Neural progenitor cell (in vitro differentiated cells): ENCODE results near the gene ATAD3A. TPM values are rescaled to one million over a fixed set of nuclear protein-coding genes. Genes with fewer than 3 reads are reported as not detected.
"Not testable (repeated sequence)": the region's sequence is repeated elsewhere in the genome, so short reads cannot be mapped to it uniquely, and the experiment has no call there.

Experiments
- DNase-seq: peaks from one replicate; pipeline ENCODE4 v3.0.0-alpha.2; 2016; ENCODE audit warnings: low spot score
- H2AFZ ChIP-seq: fragments of 200-600 bp; sonication (generic); replicated peaks from 2 replicates; pipeline ENCODE4 v1.6.1; 2016; ENCODE audit warnings: antibody characterized with exemption
- H3F3A ChIP-seq: fragments of 200-600 bp; sonication (generic); 2 replicates; pipeline ENCODE4 v1.6.1; 2016; ENCODE audit warnings: antibody characterized with exemption, low read depth
- H3K27ac ChIP-seq: fragments of 200-600 bp; sonication (generic); 2 replicates; pipeline ENCODE4 v1.5.1; 2016; ENCODE audit warnings: mild to moderate bottlenecking
- H3K27me3 ChIP-seq: fragments of 200-600 bp; sonication (generic); 2 replicates; pipeline ENCODE4 v1.6.1; 2016; ENCODE audit warnings: mild to moderate bottlenecking, moderate library complexity
- H3K36me3 ChIP-seq: fragments of 200-600 bp; sonication (generic); 2 replicates; pipeline ENCODE4 v1.5.1; 2016
- H3K4me1 ChIP-seq: fragments of 200-600 bp; sonication (generic); 2 replicates; pipeline ENCODE4 v1.6.1; 2016; ENCODE audit warnings: mixed run types
- H3K4me2 ChIP-seq: fragments of 200-600 bp; sonication (generic); 2 replicates; pipeline ENCODE4 v1.6.1; 2016
- H3K4me3 ChIP-seq: fragments of 200-600 bp; sonication (generic); 2 replicates; pipeline ENCODE4 v1.5.1; 2016
- H3K79me2 ChIP-seq: fragments of 200-600 bp; sonication (generic); 2 replicates; pipeline ENCODE4 v1.6.1; 2016; ENCODE audit warnings: low read depth
- H3K9ac ChIP-seq: fragments of 200-600 bp; sonication (generic); 2 replicates; pipeline ENCODE4 v1.6.1; 2016
- H3K9me3 ChIP-seq: fragments of 200-600 bp; sonication (generic); 2 replicates; pipeline ENCODE4 v1.5.1; 2016; ENCODE audit warnings: low read depth
- H4K20me1 ChIP-seq: fragments of 200-600 bp; sonication (generic); 2 replicates; pipeline ENCODE4 v1.6.1; 2016; ENCODE audit warnings: low read depth
- H3K27ac Mint-ChIP-seq: 3 replicates; pipeline ENCODE4 v1.8.0; 2021; ENCODE audit warnings: mixed read lengths
- H3K27me3 Mint-ChIP-seq: 2 replicates; pipeline ENCODE4 v1.8.0; 2022; ENCODE audit warnings: low read depth, mild to moderate bottlenecking, inconsistent platforms, moderate library complexity, mixed read lengths; ENCODE audit not compliant: insufficient read depth
- H3K36me3 Mint-ChIP-seq: 3 replicates; pipeline ENCODE4 v1.8.0; 2021; ENCODE audit warnings: mixed read lengths
- H3K4me1 Mint-ChIP-seq: 3 replicates; pipeline ENCODE4 v1.8.0; 2021; ENCODE audit warnings: mixed read lengths
- H3K4me3 Mint-ChIP-seq: 3 replicates; pipeline ENCODE4 v1.8.0; 2021; ENCODE audit warnings: mild to moderate bottlenecking, moderate library complexity, mixed read lengths
- H3K9me3 Mint-ChIP-seq: 3 replicates; pipeline ENCODE4 v1.8.0; 2020; ENCODE audit warnings: mixed read lengths
- EZH2 ChIP-seq: fragments of 200-600 bp; sonication (generic); IDR thresholded peaks from 2 replicates; pipeline ENCODE4 v1.6.1; 2017; ENCODE audit warnings: antibody characterized with exemption, mild to moderate bottlenecking, moderate library complexity
- EZH2phosphoT487 ChIP-seq: fragments of 200-600 bp; sonication (generic); IDR thresholded peaks from 2 replicates; pipeline ENCODE4 v1.6.1; 2017; ENCODE audit warnings: antibody characterized with exemption
- total RNA-seq: library from RNA; depleted of rRNA; stranded (reverse); fragments of >200 nt; gene quantifications from 2 replicates; pipeline ENCODE4 v1.2.3, GENCODE V29; 2015; ENCODE audit warnings: low replicate concordance
- TF ChIP-seq, protein P1 (sequence below): fragments of 200-600 bp; sonication (generic); IDR thresholded peaks from 2 replicates; pipeline ENCODE4 v1.5.1; 2017; ENCODE audit warnings: antibody characterized with exemption, mild to moderate bottlenecking

Gene ATAD3A
- total RNA-seq, 1 donor from 2014 or later: 7.8 TPM

DNA sequence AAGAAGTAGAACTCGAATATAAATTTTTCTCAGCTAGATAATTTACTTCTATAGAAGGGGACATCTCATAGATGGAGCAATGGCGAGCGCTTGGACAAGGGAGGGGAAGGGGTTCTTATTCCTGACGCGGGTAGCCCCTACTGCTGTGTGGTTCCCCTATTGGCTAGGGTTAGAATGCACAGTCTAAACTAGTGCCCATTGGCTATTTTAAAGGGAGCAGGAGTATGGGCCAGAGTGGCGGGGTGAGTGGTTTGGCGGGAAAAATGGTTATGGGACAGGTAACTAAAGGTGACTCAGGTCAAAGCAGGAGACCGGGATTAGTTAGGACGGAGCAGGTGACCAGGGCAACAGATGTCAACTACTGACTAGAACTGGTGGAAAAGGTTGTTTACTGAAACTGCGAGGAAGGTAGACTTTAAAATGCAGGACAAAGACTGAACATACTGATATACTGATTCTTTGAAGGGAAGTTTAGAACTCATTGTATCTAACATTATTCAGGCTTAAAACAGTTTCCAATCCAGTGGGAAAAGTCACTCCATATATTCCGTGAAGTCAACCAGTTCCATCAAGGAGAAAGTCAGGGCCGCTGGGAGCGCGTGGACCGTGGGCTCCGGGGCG is 940 bp upstream of the ATAD3A start:
- Histone ChIP-seq H2AFZ (peak overlapping the region; percentile 35), H3K27ac (peak overlapping the region; percentile 80), H3F3A (peaks cover 17% of the 10 kb centered on the region), H3K79me2 (peaks cover 7% of the 10 kb centered on the region), H3K36me3 (no peaks in the 10 kb centered on the region), H3K4me3 (peak overlapping the region; percentile 68), H3K27me3 (no peaks in the 10 kb centered on the region), H4K20me1 (no peaks in the 10 kb centered on the region), H3K4me2 (peak overlapping the region; percentile 92), H3K9me3 (no peaks in the 10 kb centered on the region), H3K9ac (peak overlapping the region; percentile 77), H3K4me1 (no peaks in the 10 kb centered on the region)
- Mint-ChIP-seq H3K27ac (peak overlapping the region; percentile 95), H3K4me1 (peaks cover 6% of the 10 kb centered on the region), H3K4me3 (peak overlapping the region; percentile 94), H3K36me3 (no peaks in the 10 kb centered on the region), H3K9me3 (no peaks in the 10 kb centered on the region), H3K27me3 (no peaks in the 10 kb centered on the region)
- TF ChIP-seq EZH2phosphoT487 (no peak), EZH2 (no peak)
- TF ChIP-seq, protein P1, sequence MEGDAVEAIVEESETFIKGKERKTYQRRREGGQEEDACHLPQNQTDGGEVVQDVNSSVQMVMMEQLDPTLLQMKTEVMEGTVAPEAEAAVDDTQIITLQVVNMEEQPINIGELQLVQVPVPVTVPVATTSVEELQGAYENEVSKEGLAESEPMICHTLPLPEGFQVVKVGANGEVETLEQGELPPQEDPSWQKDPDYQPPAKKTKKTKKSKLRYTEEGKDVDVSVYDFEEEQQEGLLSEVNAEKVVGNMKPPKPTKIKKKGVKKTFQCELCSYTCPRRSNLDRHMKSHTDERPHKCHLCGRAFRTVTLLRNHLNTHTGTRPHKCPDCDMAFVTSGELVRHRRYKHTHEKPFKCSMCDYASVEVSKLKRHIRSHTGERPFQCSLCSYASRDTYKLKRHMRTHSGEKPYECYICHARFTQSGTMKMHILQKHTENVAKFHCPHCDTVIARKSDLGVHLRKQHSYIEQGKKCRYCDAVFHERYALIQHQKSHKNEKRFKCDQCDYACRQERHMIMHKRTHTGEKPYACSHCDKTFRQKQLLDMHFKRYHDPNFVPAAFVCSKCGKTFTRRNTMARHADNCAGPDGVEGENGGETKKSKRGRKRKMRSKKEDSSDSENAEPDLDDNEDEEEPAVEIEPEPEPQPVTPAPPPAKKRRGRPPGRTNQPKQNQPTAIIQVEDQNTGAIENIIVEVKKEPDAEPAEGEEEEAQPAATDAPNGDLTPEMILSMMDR: peak; percentile 19
- DNase-seq: peak; percentile 44

DNA sequence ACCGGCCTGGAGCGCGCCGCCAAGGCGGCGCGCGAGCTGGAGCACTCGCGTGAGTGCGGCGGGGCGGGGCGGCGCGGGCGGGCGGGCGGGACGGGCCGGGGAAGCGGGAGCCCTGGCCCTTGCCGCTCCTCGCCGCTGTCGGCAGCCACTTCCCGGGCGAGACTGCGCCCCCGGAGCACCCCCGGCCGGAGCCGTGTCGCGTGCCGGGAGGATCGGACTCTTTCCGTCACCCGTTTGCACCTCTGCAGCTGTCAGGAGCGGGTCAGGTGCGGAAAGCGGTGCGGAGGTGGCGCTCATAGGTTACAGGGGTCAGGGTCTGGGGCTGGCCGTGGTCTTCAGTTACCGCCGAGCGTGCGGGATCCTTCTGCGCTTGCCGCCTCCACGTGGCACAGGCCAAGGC is 463 bp downstream of the ATAD3A start:
- H3K9me3 ChIP-seq, H3K79me2 ChIP-seq, H3K36me3 ChIP-seq, H4K20me1 ChIP-seq, H2AFZ ChIP-seq, H3K36me3 Mint-ChIP-seq, H3K27ac ChIP-seq, H3K4me1 ChIP-seq, H3K27me3 Mint-ChIP-seq, H3K27me3 ChIP-seq, H3K9me3 Mint-ChIP-seq, H3K4me1 Mint-ChIP-seq, H3K27ac Mint-ChIP-seq: not testable (repeated sequence)
- H3K4me3 ChIP-seq: peak overlapping the region; percentile 68
- H3K4me2 ChIP-seq: peak overlapping the region; percentile 88
- DNase-seq: peak; percentile 18
- peak overlapping the region; percentile 64 for H3K9ac ChIP-seq
- peak overlapping the region; percentile 82 for H3K4me3 Mint-ChIP-seq
- peaks cover 15% of the 10 kb centered on the region for H3F3A ChIP-seq

DNA sequence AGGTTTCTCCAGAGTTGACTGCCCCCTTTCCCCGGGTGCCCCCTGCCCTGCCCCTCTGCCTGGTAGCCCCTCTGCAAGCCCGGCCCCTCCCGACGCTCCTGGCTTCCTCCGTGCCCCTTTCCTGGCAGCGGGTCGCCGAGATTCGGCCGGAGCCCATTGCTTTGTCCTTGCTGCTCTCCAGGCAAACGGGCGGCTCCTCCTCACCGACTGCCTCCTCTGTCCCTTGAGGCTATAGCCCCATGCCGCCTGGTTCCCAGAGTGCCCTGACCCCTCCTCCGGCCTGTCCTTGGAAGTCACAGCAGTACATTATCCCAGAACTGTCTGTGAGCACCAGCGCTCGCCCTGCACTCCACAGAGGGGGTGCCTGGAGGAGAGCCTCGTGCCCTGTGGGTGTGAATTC is 1.7 kb downstream of the ATAD3A start:
- not testable (repeated sequence) for H3K9me3 Mint-ChIP-seq, H3K79me2 ChIP-seq, H3K27ac ChIP-seq, H3K4me1 Mint-ChIP-seq, H3K27ac Mint-ChIP-seq, H3K9ac ChIP-seq, H3K9me3 ChIP-seq, H4K20me1 ChIP-seq, H3K36me3 ChIP-seq, H3K36me3 Mint-ChIP-seq, H3K4me1 ChIP-seq, H3K4me2 ChIP-seq, H3K4me3 ChIP-seq, DNase-seq, H3K27me3 ChIP-seq, H2AFZ ChIP-seq, H3K27me3 Mint-ChIP-seq
- peak overlapping the region; percentile 74 for H3K4me3 Mint-ChIP-seq
- peaks cover 18% of the 10 kb centered on the region for H3F3A ChIP-seq

DNA sequence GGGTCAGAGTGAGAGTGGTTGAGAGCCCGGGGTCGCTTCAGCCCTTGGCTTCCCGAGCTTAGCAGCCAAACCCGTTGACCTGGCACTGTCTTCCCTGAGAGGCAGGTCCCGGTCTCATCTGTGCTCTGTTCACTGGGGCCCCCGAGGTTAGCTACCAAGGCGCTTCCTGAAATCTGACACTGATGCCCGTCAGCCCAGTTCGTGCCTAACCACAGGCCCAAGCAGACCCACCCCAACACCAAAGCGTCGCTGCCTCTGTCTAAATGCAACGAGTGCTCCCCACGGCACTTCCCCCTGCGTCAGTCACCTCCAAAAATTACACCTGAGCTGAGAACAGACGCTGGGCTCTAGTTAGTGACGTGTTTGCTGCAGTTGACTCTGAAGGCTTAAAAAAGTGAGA is 2.4 kb downstream of the ATAD3A start:
- not testable (repeated sequence) for H3K27ac ChIP-seq, H3K9me3 Mint-ChIP-seq, H3K9me3 ChIP-seq, H4K20me1 ChIP-seq, H3K36me3 ChIP-seq, H3K36me3 Mint-ChIP-seq, H3K4me2 ChIP-seq, H3K4me3 Mint-ChIP-seq, H3K27me3 Mint-ChIP-seq, H3K4me1 ChIP-seq, H2AFZ ChIP-seq, H3K9ac ChIP-seq, H3K4me3 ChIP-seq, H3K27me3 ChIP-seq, H3K27ac Mint-ChIP-seq, H3K79me2 ChIP-seq, H3K4me1 Mint-ChIP-seq, DNase-seq
- peaks cover 18% of the 10 kb centered on the region for H3F3A ChIP-seq

DNA sequence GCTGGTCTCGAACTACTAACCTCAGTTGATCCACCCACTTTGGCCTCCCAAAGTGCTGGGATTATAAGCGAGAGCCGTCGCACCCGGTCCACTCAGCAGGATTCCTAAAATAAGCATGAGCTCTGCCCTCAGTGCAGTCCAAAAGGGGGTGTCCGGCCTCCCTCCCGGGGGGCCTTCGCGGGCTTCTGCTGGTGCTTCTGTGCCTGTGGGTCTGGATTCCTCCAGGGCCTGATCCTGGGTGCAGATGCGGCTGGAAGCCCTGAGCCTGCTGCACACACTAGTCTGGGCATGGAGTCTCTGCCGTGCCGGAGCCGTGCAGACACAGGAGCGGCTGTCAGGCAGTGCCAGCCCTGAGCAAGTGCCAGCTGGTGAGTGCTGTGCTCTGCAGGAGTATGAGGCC is 5.0 kb downstream of the ATAD3A start:
- not testable (repeated sequence) for H3K4me3 Mint-ChIP-seq, H2AFZ ChIP-seq, H3K9me3 ChIP-seq, H3K9ac ChIP-seq, H3K36me3 Mint-ChIP-seq, H3K79me2 ChIP-seq, H3K4me1 Mint-ChIP-seq, H3K4me2 ChIP-seq, H3K9me3 Mint-ChIP-seq, H3K27ac ChIP-seq, H3K4me3 ChIP-seq, H4K20me1 ChIP-seq, DNase-seq, H3F3A ChIP-seq, H3K27me3 ChIP-seq, H3K4me1 ChIP-seq, H3K27me3 Mint-ChIP-seq, H3K36me3 ChIP-seq, H3K27ac Mint-ChIP-seq
